Upper lobe of left lung (tissue), 6 donors: ENCODE measurements around the gene BIN2. TPM values are rescaled to one million over a fixed set of nuclear protein-coding genes. Genes with fewer than 3 reads are reported as not detected.

Experiments used
- ATAC-seq, 2 donors: fragments of 200-7000 bp; cut with Tn5 transposase; one replicate each; pipeline ENCODE4 v1.9.1; 2022; ENCODE audit warnings: mild to moderate bottlenecking in 2 of 2, moderate library complexity in 2 of 2; ENCODE audit not compliant: low FRiP score in 2 of 2
- DNase-seq, 2 donors: peaks; one replicate each; pipeline ENCODE4 v3.0.0-alpha.2; 2019 to 2020
- H3K27ac ChIP-seq, 4 donors: fragments of 200-600 bp; sonication (generic); one replicate each; pipeline ENCODE4 v1.5.1; 2016 to 2019
- H3K27me3 ChIP-seq, 4 donors: fragments of 200-600 bp; sonication (generic); one replicate each; pipeline ENCODE4 v1.5.1; 2017 to 2019
- H3K36me3 ChIP-seq, 4 donors: fragments of 200-600 bp; sonication (generic); one replicate each; pipeline ENCODE4 v1.5.1; 2016 to 2019
- H3K4me1 ChIP-seq, 4 donors: fragments of 200-600 bp; sonication (generic); one replicate each; pipeline ENCODE4 v1.5.1; 2018 to 2019
- H3K4me3 ChIP-seq, 4 donors: fragments of 200-600 bp; sonication (generic); one replicate each; pipeline ENCODE4 v1.5.1; 2017 to 2019; ENCODE audit warnings: mild to moderate bottlenecking in 2 of 4, moderate library complexity in 1 of 4
- H3K9me3 ChIP-seq, 4 donors: fragments of 200-600 bp; sonication (generic); one replicate each; pipeline ENCODE4 v1.5.1; 2018 to 2019
- CTCF ChIP-seq, 6 experiments: fragments of 450-650 bp in 4 of 6; fragments of 200-600 bp in 2 of 6; sonication (generic) in 2 of 6; IDR thresholded peaks; one replicate each; pipeline ENCODE4 v1.5.1; 2016 to 2019; ENCODE audit warnings: antibody characterized with exemption in 6 of 6
- EP300 ChIP-seq, 4 donors: sonication (generic); formaldehyde crosslinking; IDR thresholded peaks; one replicate each; pipeline ENCODE4 v1.5.1; 2017; ENCODE audit warnings: antibody characterized with exemption in 4 of 4, control low read depth in 2 of 4
- POLR2A ChIP-seq, 4 donors: fragments of 450-650 bp; IDR thresholded peaks; one replicate each; pipeline ENCODE4 v1.5.1; 2016 to 2017; ENCODE audit warnings: antibody characterized with exemption in 4 of 4, mild to moderate bottlenecking in 2 of 4
- POLR2AphosphoS5 ChIP-seq, 2 donors: sonication (generic); formaldehyde crosslinking; IDR thresholded peaks; one replicate each; pipeline ENCODE4 v1.5.1; 2017; ENCODE audit warnings: antibody characterized with exemption in 2 of 2
- WGBS, 2 donors: methylation state at CpG; one replicate each; pipeline ENCODE4 v1.1.5; 2017 to 2018; 5-methylcytosine and 5-hydroxymethylcytosine counted together
- total RNA-seq, 6 donors: library from RNA; depleted of rRNA in 4 of 6; stranded (reverse); fragments of >200 nt in 4 of 6; gene quantifications; one replicate each; pipeline versions ENCODE4 v1.1.0 to v1.2.1, GENCODE V29; 2016 to 2021
- donor health status: DM: no; HTN: no; CAD: no; lungs with moderate emphysema.
- donor health status: DM: no; HTN: yes; CAD: no; lungs with severe emphysema.

The BIN2 gene
- total RNA-seq, 6 donors from 2014 or later, result 16.5 to 54.5 (median 30.6) TPM

GRCh38 chr12:51242876-51243275, 81.1 kb downstream of the BIN2 start:
- peak overlapping the region in 3 of 4 donors; percentile 31 to 59 (median 40) for H3K27ac ChIP-seq
- no peak for ATAC-seq
- WGBS, 2 donors, result 44 to 50% methylated on average over 7 of the region's 7 CpGs
- no peak for TF ChIP-seq CTCF (IDR thresholded peaks at IDR 0.05)
- TF ChIP-seq EP300 (IDR thresholded peaks at IDR 0.05), result no peak
- no peak for TF ChIP-seq POLR2AphosphoS5 (IDR thresholded peaks at IDR 0.05)
- TF ChIP-seq POLR2A (IDR thresholded peaks at IDR 0.05), result no peak
- peaks cover 53 to 71% (median 63%) of the 10 kb centered on the region in 4 donors for H3K4me1 ChIP-seq
- no peaks in the 10 kb centered on the region for H3K27me3 ChIP-seq
- peaks cover 17 to 59% (median 42%) of the 10 kb centered on the region in 4 donors for H3K36me3 ChIP-seq
- no peaks in the 10 kb centered on the region for H3K9me3 ChIP-seq
- no peak for DNase-seq
- H3K4me3 ChIP-seq, result no peak overlapping the region

GRCh38 chr12:51242120-51242519, 81.9 kb downstream of the BIN2 start:
- WGBS, 2 donors, result 55 to 70% methylated on average over 6 to 7 of the region's 7 CpGs
- peaks cover 45 to 66% (median 57%) of the 10 kb centered on the region in 4 donors for H3K4me1 ChIP-seq
- peaks cover 17 to 59% (median 42%) of the 10 kb centered on the region in 4 donors for H3K36me3 ChIP-seq
- H3K27ac ChIP-seq, result peak overlapping the region; percentile 12 to 59 (median 36)
- DNase-seq (peak in 1 of 2 donors; percentile 48), ATAC-seq (peak in 1 of 2 donors; percentile 20)
- H3K9me3 ChIP-seq, result no peaks in the 10 kb centered on the region
- H3K4me3 ChIP-seq, result no peak overlapping the region
- H3K27me3 ChIP-seq, result no peaks in the 10 kb centered on the region
- no peak for TF ChIP-seq CTCF (IDR thresholded peaks at IDR 0.05)

- DNase-seq (no peak), ATAC-seq (no peak)
- Histone ChIP-seq H3K4me1 (peaks cover 36 to 54% (median 46%) of the 10 kb centered on the region in 4 donors), H3K27ac (peak overlapping the region in 3 of 4 donors; percentile 33 to 100 (median 59)), H3K27me3 (no peaks in the 10 kb centered on the region), H3K9me3 (no peaks in the 10 kb centered on the region), H3K36me3 (peaks cover 17 to 59% (median 42%) of the 10 kb centered on the region in 4 donors), H3K4me3 (no peak overlapping the region)
- WGBS, 2 donors, result 63 to 75% methylated on average over 2 of the region's 2 CpGs
- TF ChIP-seq POLR2A (IDR thresholded peaks at IDR 0.05) (no peak), EP300 (IDR thresholded peaks at IDR 0.05) (no peak), POLR2AphosphoS5 (IDR thresholded peaks at IDR 0.05) (no peak), CTCF (IDR thresholded peaks at IDR 0.05) (no peak)
These were observed 83.0 kb downstream of the BIN2 start for GRCh38 chr12:51240971-51241370.

- peak; percentile 98 to 99 for DNase-seq
- Histone ChIP-seq H3K9me3 (no peaks in the 10 kb centered on the region), H3K4me3 (peak within 1 kb of the TSS; percentile 84 to 94 (median 88)), H3K27ac (peak within 1 kb of the TSS; percentile 100), H3K27me3 (no peaks in the 10 kb centered on the region), H3K36me3 (peaks cover 17 to 38% (median 34%) of the 10 kb centered on the region in 4 donors), H3K4me1 (peaks cover 30 to 45% (median 40%) of the 10 kb centered on the region in 4 donors)
- TF ChIP-seq POLR2AphosphoS5 (IDR thresholded peaks at IDR 0.05) (peak; percentile 91 to 95), POLR2A (IDR thresholded peaks at IDR 0.05) (peak; percentile 87 to 97 (median 92)), CTCF (IDR thresholded peaks at IDR 0.05) (peak in 3 of 6 experiments; percentile 8 to 46 (median 27)), EP300 (IDR thresholded peaks at IDR 0.05) (peak in 1 of 4 donors; percentile 35)
- peak; percentile 98 to 99 for ATAC-seq
- 0 to 1% methylated on average over 14 to 62 of the region's 70 CpGs for WGBS, 2 donors
These were observed 85.3 kb downstream of the BIN2 start, which contains the start of gene DAZAP2 for GRCh38 chr12:51238510-51239334. TSS of gene DAZAP2 (plus strand) at chr12:51238826. CDS start at chr12:51238908, 82 bp downstream.
